H1 (cell line): ENCODE results near the gene NKAIN2. TPM values are rescaled to one million over a fixed set of nuclear protein-coding genes. Genes with fewer than 3 reads are reported as not detected.

Experiments used
- CTCF ChIA-PET: fragments of 300-600 bp; sonication (Branson Sonifier 250); formaldehyde crosslinking; loops from one replicate; lab custom pipeline; 2021; ENCODE audit not compliant: partially characterized antibody; lab: Charles Lee
- POLR2A ChIA-PET: fragments of 300-600 bp; sonication (Branson Sonifier 250); formaldehyde crosslinking; loops from one replicate; lab custom pipeline; 2021; ENCODE audit warnings: inconsistent platforms; ENCODE audit not compliant: partially characterized antibody; lab: Charles Lee
- DNase-seq, 2 experiments: peaks; one replicate each; pipeline versions ENCODE4 v3.0.0 to v3.0.0-alpha.2; 2010 to 2022; ENCODE audit warnings: low spot score in 2 of 2, low read depth in 1 of 2, mixed read lengths in 1 of 2
- FAIRE-seq: peaks from 2 replicates; lab custom pipeline; 2011; peaks lifted over from hg19 to GRCh38; lab: Jason Lieb, UNC
- H2AFZ ChIP-seq: 2 replicates; pipeline ENCODE4 v1.8.1; 2012; ENCODE audit warnings: low read length, inconsistent platforms
- H2AK5ac ChIP-seq: 2 replicates; pipeline ENCODE4 v1.6.1; 2013; ENCODE audit warnings: low read depth, low read length
- H2BK120ac ChIP-seq: replicated peaks from 2 replicates; pipeline ENCODE3; 2013; ENCODE audit warnings: low read depth, low read length, inconsistent platforms
- H2BK12ac ChIP-seq: 2 replicates; pipeline ENCODE4 v1.6.1; 2013; ENCODE audit warnings: low read depth, low read length
- H2BK15ac ChIP-seq: 2 replicates; pipeline ENCODE4 v1.6.1; 2013; ENCODE audit warnings: low read length
- H2BK20ac ChIP-seq: 2 replicates; pipeline ENCODE4 v1.6.1; 2013; ENCODE audit warnings: low read length
- H2BK5ac ChIP-seq: 2 replicates; pipeline ENCODE4 v1.6.1; 2013; ENCODE audit warnings: low read depth, low read length
- H3K14ac ChIP-seq: 2 replicates; pipeline ENCODE4 v1.6.1; 2013; ENCODE audit warnings: inconsistent platforms; ENCODE audit not compliant: insufficient read length
- H3K18ac ChIP-seq: 2 replicates; pipeline ENCODE4 v1.6.1; 2013; ENCODE audit warnings: low read length; ENCODE audit errors: extremely low read depth
- H3K23ac ChIP-seq: 2 replicates; pipeline ENCODE4 v1.6.1; 2013; ENCODE audit warnings: inconsistent platforms; ENCODE audit not compliant: insufficient read length
- H3K23me2 ChIP-seq: 2 replicates; pipeline ENCODE4 v1.6.1; 2013; ENCODE audit warnings: low read depth, low read length
- H3K27ac ChIP-seq: 2 replicates; pipeline ENCODE4 v1.6.1; 2011; ENCODE audit warnings: low read depth, low read length, inconsistent platforms
- H3K27me3 ChIP-seq, 4 experiments: replicated peaks in 1 of 4; 1 replicate in 1 of 4; 2 replicates in 3 of 4; pipeline versions ENCODE4 v1.6.1 to v1.8.1; 2011 to 2013; ENCODE audit warnings: low read length in 3 of 4, mild to moderate bottlenecking in 3 of 4, inconsistent platforms in 2 of 4, mixed read lengths in 2 of 4, moderate library complexity in 1 of 4; ENCODE audit not compliant: control insufficient read depth in 3 of 4, insufficient read depth in 3 of 4; ENCODE audit errors: extremely low read depth in 1 of 4
- H3K36me3 ChIP-seq, 4 experiments: 2 replicates each; pipeline versions ENCODE4 v1.6.1 to v1.8.1; 2011 to 2013; ENCODE audit warnings: mild to moderate bottlenecking in 4 of 4, low read length in 3 of 4, moderate library complexity in 2 of 4, control low read depth in 1 of 4, inconsistent platforms in 1 of 4; ENCODE audit not compliant: insufficient read depth in 4 of 4, control insufficient read depth in 2 of 4
- H3K4ac ChIP-seq: replicated peaks from 2 replicates; pipeline ENCODE3; 2013; ENCODE audit warnings: low read length, low read depth, mixed read lengths, inconsistent platforms; ENCODE audit not compliant: insufficient read length
- H3K4me1 ChIP-seq, 4 experiments: replicated peaks in 1 of 4; 1 replicate in 1 of 4; 2 replicates in 3 of 4; pipeline versions ENCODE4 v1.6.1 to v1.8.1; 2011 to 2013; ENCODE audit warnings: low read length in 3 of 4, inconsistent platforms in 2 of 4, mixed read lengths in 1 of 4; ENCODE audit not compliant: insufficient read depth in 4 of 4, control insufficient read depth in 3 of 4
- H3K4me2 ChIP-seq, 2 experiments: 2 replicates each; pipeline versions ENCODE4 v1.6.1 to v1.8.1; 2011 to 2013; ENCODE audit warnings: low read depth in 2 of 2, low read length in 2 of 2, control low read depth in 1 of 2, inconsistent platforms in 1 of 2, mild to moderate bottlenecking in 1 of 2; ENCODE audit not compliant: insufficient read depth in 1 of 2
- H3K4me3 ChIP-seq, 4 experiments: fragments of 200-600, 300-600 bp in 1 of 4; sonication (generic), shearing (Covaris generic), sonication (Bioruptor Twin) in 1 of 4; 2 replicates each; pipeline versions ENCODE4 v1.5.1 to v1.8.1; 2011 to 2016; ENCODE audit warnings: low read length in 4 of 4, low read depth in 3 of 4, control low read depth in 2 of 4, inconsistent platforms in 2 of 4, mild to moderate bottlenecking in 2 of 4, mixed read lengths in 1 of 4, moderate library complexity in 1 of 4; ENCODE audit not compliant: insufficient read depth in 2 of 4; ENCODE audit errors: extremely low read depth in 1 of 4
- H3K56ac ChIP-seq: replicated peaks from 2 replicates; pipeline ENCODE3; 2013; ENCODE audit warnings: low read depth, mild to moderate bottlenecking, mixed read lengths, low read length, inconsistent platforms; ENCODE audit not compliant: insufficient read length
- H3K79me1 ChIP-seq: 2 replicates; pipeline ENCODE4 v1.6.1; 2013; ENCODE audit warnings: low read depth, low read length, control low read depth
- H3K79me2 ChIP-seq, 2 experiments: 2 replicates each; pipeline versions ENCODE4 v1.6.1 to v1.8.1; 2012 to 2013; ENCODE audit warnings: low read length in 2 of 2, mild to moderate bottlenecking in 2 of 2, inconsistent platforms in 1 of 2; ENCODE audit not compliant: insufficient read depth in 2 of 2, control insufficient read depth in 1 of 2
- H3K9ac ChIP-seq, 4 experiments: replicated peaks in 1 of 4; 1 replicate in 1 of 4; 2 replicates in 3 of 4; pipeline versions ENCODE4 v1.6.1 to v1.8.1; 2011 to 2013; ENCODE audit warnings: low read depth in 3 of 4, low read length in 3 of 4, control low read depth in 2 of 4, mild to moderate bottlenecking in 2 of 4, moderate library complexity in 2 of 4, inconsistent platforms in 1 of 4; ENCODE audit errors: extremely low read depth in 1 of 4
- H3K9me3 ChIP-seq, 2 experiments: 2 replicates each; pipeline versions ENCODE4 v1.6.1 to v1.8.1; 2012 to 2013; ENCODE audit warnings: mild to moderate bottlenecking in 2 of 2, moderate library complexity in 2 of 2, control low read depth in 1 of 2, inconsistent platforms in 1 of 2, low read depth in 1 of 2, low read length in 1 of 2, mixed read lengths in 1 of 2; ENCODE audit not compliant: insufficient read depth in 2 of 2
- H4K20me1 ChIP-seq, 2 experiments: replicated peaks in 1 of 2; 2 replicates each; pipeline versions ENCODE3 to v1.8.1; 2011 to 2013; ENCODE audit warnings: inconsistent platforms in 2 of 2, low read length in 2 of 2, mild to moderate bottlenecking in 1 of 2; ENCODE audit not compliant: insufficient read depth in 2 of 2, control insufficient read depth in 1 of 2
- H4K5ac ChIP-seq: 2 replicates; pipeline ENCODE4 v1.6.1; 2013; ENCODE audit warnings: low read length, low read depth, mixed read lengths, inconsistent platforms; ENCODE audit not compliant: insufficient read length
- H4K8ac ChIP-seq: 2 replicates; pipeline ENCODE4 v1.8.0; 2013; ENCODE audit warnings: mild to moderate bottlenecking, moderate library complexity, low read length, inconsistent platforms; ENCODE audit not compliant: insufficient read depth; ENCODE audit errors: extremely low read depth
- H4K91ac ChIP-seq: replicated peaks from 2 replicates; pipeline ENCODE3; 2013; ENCODE audit warnings: low read length, mixed read lengths, inconsistent platforms; ENCODE audit not compliant: insufficient read length
- KDM1A ChIP-seq: fragments of 200-600, 300-600 bp; sonication (generic); IDR thresholded peaks from 2 replicates; pipeline ENCODE4 v1.7.1; 2016; ENCODE audit warnings: mild to moderate bottlenecking, low read length, borderline replicate concordance
- RXRA ChIP-seq: IDR thresholded peaks from 2 replicates; pipeline ENCODE4 v1.6.1; 2011; ENCODE audit warnings: low read depth, mild to moderate bottlenecking, low read length, moderate library complexity; ENCODE audit not compliant: insufficient read depth
- SAP30 ChIP-seq: fragments of 300-600 bp; sonication (generic); IDR thresholded peaks from 2 replicates; pipeline ENCODE4 v1.7.1; 2012; ENCODE audit warnings: low read length, moderate library complexity, mild to moderate bottlenecking, inconsistent platforms; ENCODE audit not compliant: insufficient read depth, insufficient replicate concordance
- SP2 ChIP-seq: IDR thresholded peaks from 2 replicates; pipeline ENCODE4 v1.6.1; 2012; ENCODE audit warnings: mild to moderate bottlenecking, low read length, inconsistent platforms
- SRF ChIP-seq: IDR thresholded peaks from 2 replicates; pipeline ENCODE4 v1.6.1; 2011; ENCODE audit warnings: mild to moderate bottlenecking, low read depth, low read length, moderate library complexity
- TAF1 ChIP-seq: IDR thresholded peaks from 2 replicates; pipeline ENCODE4 v1.6.1; 2011; ENCODE audit warnings: mild to moderate bottlenecking, low read depth, low read length
- YY1 ChIP-seq: IDR thresholded peaks from 2 replicates; pipeline ENCODE4 v1.6.1; 2011; ENCODE audit warnings: low read depth, mild to moderate bottlenecking, low read length
- WGBS, 2 experiments: shearing (Covaris generic) in 1 of 2; methylation state at CpG; one replicate each; pipeline versions ENCODE4 v1.1.6 to v1.1.7; 2013 to 2015; ENCODE audit warnings: low lambda C conversion rate in 2 of 2, mixed read lengths in 2 of 2, inconsistent platforms in 1 of 2, low coverage in 1 of 2, missing lambda C conversion rate in 1 of 2; ENCODE audit not compliant: insufficient replicate concordance in 2 of 2, insufficient coverage in 1 of 2, insufficient read length in 1 of 2; ENCODE audit errors: extremely low coverage in 1 of 2, missing lambda C conversion rate in 1 of 2; 5-methylcytosine and 5-hydroxymethylcytosine counted together
- polyA plus RNA-seq, 7 experiments: library from polyadenylated mRNA; depleted of rRNA in 3 of 7; stranded (reverse) in 5 of 7; unstranded in 2 of 7; fragments of >200 nt in 5 of 7; fragments of 200-250 nt in 2 of 7; gene quantifications; 1 replicate in 5 of 7; 2 replicates in 1 of 7; 4 replicates in 1 of 7; pipeline versions ENCODE4 v1.2.1 to v1.2.3, GENCODE V29; 2011 to 2013; ENCODE audit warnings: missing spikeins in 2 of 7, mixed read lengths in 2 of 7
- total RNA-seq: library from RNA; stranded (reverse); fragmentation: NEBNext Ultra II Directional; extraction: Animal tissue kit (Norgen Biotek cat#: 25700); gene quantifications from 2 replicates; pipeline ENCODE4 v1.2.1, GENCODE V29; 2021
- TF ChIP-seq, protein P1 (sequence below), 3 experiments: IDR thresholded peaks; 1 replicate in 2 of 3; 2 replicates in 1 of 3; pipeline versions ENCODE4 v1.5.1 to v1.6.1; 2011; ENCODE audit warnings: low read length in 3 of 3, mild to moderate bottlenecking in 3 of 3, inconsistent platforms in 2 of 3, low read depth in 1 of 3, moderate library complexity in 1 of 3; ENCODE audit not compliant: insufficient read depth in 1 of 3; ENCODE audit errors: control extremely low read depth in 1 of 3

The NKAIN2 gene
- total and polyA plus RNA-seq, 2 of the 8 experiments (the other 6 are each of a cell fraction or from before 2014, with no cell fraction given): 0.20 to 0.34 TPM

DNA sequence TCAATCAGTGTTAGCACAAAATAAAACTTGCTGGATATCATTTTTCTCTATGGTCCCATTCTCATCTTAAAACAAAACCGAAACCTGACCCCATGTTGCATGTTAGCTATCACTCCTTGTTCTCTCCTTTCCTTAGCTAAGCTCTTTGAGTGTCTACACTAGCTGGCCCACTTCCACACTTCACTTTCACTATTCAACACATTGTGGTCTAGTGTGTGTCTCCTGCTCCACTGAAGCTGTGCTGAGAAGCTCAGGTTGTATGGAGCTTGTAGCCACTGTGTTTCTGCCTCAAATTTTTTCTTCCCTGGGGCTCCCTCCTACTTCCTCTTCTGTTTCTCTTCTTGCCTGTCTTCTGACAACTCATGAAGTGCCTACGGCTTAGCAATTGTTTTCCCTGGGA is 223.0 kb downstream of the NKAIN2 start:
- H3K18ac ChIP-seq: no peak overlapping the region
- H3K27me3 ChIP-seq: no peaks in the 10 kb centered on the region
- no peak overlapping the region for H2AFZ ChIP-seq
- CTCF ChIA-PET: interaction anchor here (0.9 kb wide), 1 partner anchor 10 kb away, joined by 3 read pairs; no protein-coding TSS in a partner anchor
- no peaks in the 10 kb centered on the region for H4K20me1 ChIP-seq
- no peak overlapping the region for H2BK20ac ChIP-seq
- no peak overlapping the region for H4K8ac ChIP-seq
- no peak for DNase-seq
- no peak overlapping the region for H3K9ac ChIP-seq
- H2BK15ac ChIP-seq: peak overlapping the region; percentile 31; the same call in 1 of the 2 replicates
- TF ChIP-seq KDM1A: no peak
- no peak for TF ChIP-seq SP2
- TF ChIP-seq YY1: no peak
- no peak for TF ChIP-seq SAP30
- TF ChIP-seq TAF1: no peak
- TF ChIP-seq SRF: no peak
- TF ChIP-seq, protein P1, sequence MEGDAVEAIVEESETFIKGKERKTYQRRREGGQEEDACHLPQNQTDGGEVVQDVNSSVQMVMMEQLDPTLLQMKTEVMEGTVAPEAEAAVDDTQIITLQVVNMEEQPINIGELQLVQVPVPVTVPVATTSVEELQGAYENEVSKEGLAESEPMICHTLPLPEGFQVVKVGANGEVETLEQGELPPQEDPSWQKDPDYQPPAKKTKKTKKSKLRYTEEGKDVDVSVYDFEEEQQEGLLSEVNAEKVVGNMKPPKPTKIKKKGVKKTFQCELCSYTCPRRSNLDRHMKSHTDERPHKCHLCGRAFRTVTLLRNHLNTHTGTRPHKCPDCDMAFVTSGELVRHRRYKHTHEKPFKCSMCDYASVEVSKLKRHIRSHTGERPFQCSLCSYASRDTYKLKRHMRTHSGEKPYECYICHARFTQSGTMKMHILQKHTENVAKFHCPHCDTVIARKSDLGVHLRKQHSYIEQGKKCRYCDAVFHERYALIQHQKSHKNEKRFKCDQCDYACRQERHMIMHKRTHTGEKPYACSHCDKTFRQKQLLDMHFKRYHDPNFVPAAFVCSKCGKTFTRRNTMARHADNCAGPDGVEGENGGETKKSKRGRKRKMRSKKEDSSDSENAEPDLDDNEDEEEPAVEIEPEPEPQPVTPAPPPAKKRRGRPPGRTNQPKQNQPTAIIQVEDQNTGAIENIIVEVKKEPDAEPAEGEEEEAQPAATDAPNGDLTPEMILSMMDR (IDR thresholded peaks at IDR 0.05; ENCODE audit: control extremely low read depth in 1 of 3, insufficient read depth in 1 of 3, low read depth in 1 of 3, low read length in 3 of 3): no peak
- TF ChIP-seq RXRA: no peak
- TF ChIP-seq, all 59 proteins: peak for 0
- Histone ChIP-seq H4K91ac (no peak overlapping the region), H3K9me3 (no peaks in the 10 kb centered on the region), H2BK120ac (no peak overlapping the region), H2AK5ac (no peak overlapping the region), H3K4me1 (peaks cover 0 to 4% (median 0%) of the 10 kb centered on the region in 4 experiments; a peak in 1 of 7 replicates), H3K14ac (no peak overlapping the region), H3K56ac (no peak overlapping the region), H3K4me2 (no peak overlapping the region), H3K79me1 (no peaks in the 10 kb centered on the region), H3K79me2 (no peaks in the 10 kb centered on the region), H3K36me3 (no peaks in the 10 kb centered on the region), H3K23ac (no peak overlapping the region), H2BK12ac (0 out of 2 replicates have a peak overlapping the region, but pooled peaks have one; percentile 71), H3K4me3 (no peak overlapping the region), H3K4ac (no peak overlapping the region), H3K27ac (no peak overlapping the region), H2BK5ac (no peak overlapping the region), H4K5ac (no peak overlapping the region), H3K23me2 (no peaks in the 10 kb centered on the region)
- FAIRE-seq: no peak
- POLR2A ChIA-PET: no interaction called here
- 93% methylated on average over 2 of the region's 2 CpGs; no CpG with 5 or more reads in 1 of the 2 experiments for WGBS, 2 experiments
